GM04503 (cell line): ENCODE results near the gene STAT1.
A peak's percentile ranks its signal among the peaks of the same experiment; 100 is the strongest.
"Not testable (repeated sequence)": the region's sequence is repeated elsewhere in the genome, so short reads cannot be mapped to it uniquely, and the experiment has no call there.

ENCODE experiments used
- DNase-seq: peaks from one replicate; pipeline ENCODE4 v3.0.0-alpha.2; 2012; ENCODE audit warnings: low read depth

Gene STAT1

GRCh38 chr2:191006997-191007783 is 6.8 kb downstream of the STAT1 start:
- no peak for DNase-seq

- no peak for DNase-seq
Measured at GRCh38 chr2:191006297-191006696, 7.7 kb downstream of the STAT1 start.

DNA sequence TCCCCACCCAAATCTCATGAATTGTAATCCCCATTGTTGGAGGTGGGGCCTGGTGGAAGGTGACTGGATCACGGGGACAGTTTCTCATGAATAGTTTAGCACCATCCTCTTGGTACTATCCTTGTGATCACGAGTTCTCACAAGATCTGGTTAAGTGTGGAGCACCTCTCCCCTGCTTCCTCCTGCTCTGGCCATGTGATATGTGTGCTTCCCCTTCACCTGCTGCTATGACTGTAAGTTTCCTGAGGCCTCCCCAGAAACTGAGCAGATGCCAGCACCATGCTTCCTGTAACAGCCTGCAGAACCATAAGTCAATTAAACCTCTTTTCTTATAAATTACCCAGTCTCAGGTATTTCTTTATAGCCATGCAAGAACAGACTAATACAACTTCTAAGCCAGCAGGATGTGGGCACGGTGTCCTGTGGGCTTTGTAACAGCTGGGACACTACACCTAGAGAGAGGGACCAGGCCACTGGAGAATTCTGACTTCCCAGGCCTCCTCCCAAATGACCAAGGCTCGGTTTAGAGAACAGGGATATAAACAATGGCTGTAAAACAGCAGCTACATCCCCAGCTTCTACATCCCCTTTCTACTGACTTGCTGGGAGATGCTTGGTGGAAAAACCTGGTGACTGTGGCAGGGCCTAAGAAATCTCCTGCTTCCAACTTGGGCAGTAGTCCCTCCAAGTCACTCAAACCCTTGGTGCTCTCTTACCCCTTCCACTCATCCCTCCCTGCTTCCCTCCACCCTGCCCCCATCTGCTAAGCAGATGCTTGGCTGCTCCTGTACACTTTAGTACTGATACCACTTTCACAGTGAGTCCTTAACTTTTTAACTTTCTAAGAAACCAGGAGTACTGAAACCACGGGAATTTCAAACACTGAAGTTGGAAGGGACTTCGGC is 10.3 kb downstream of the STAT1 start:
- DNase-seq = no peak

DNA sequence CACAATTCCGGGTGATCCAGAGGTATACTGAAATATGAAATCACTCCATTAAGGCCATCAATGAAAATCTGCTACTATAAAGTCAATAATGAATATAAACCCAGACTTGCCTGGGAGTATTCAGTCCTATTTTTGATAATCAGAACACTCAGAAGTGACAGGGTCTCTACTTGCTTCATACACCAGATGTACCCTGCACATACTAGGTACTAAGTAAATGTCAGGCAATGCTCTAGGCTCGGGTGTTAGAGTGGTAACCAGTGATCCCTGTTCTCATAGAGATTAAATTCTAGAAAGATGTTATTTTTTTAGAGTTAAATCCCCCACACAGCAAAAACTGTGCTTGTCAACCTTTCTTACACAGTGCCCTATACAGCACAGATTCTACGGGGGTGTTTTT is 12.3 kb downstream of the STAT1 start:
- DNase-seq = no peak

- DNase-seq = no peak
Measured at GRCh38 chr2:191001032-191001431, 12.9 kb downstream of the STAT1 start.

- no peak for DNase-seq
Measured at GRCh38 chr2:190999949-191000665, 13.9 kb downstream of the STAT1 start.

DNA sequence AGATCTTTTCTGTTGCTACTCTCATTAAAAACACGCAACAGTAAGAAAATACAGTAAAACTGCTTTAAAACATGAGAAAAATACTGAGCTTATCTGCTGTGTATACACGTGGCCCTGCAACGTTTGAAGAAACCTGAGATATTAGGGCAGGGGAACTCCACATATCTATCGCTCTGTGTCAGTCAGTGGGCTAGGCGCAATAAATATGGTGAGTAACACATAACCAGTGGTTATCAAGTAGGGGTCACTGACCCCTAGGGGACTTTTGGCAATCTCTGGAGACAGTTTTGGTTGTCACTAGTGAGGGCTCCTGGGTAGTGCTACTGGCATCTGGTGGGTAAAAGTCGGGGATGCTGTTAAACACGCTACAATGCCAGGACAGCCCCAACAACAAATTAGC is 14.9 kb downstream of the STAT1 start:
- DNase-seq = no peak

GRCh38 chr2:190997526-190998113 is 16.4 kb downstream of the STAT1 start:
- DNase-seq = no peak

DNA sequence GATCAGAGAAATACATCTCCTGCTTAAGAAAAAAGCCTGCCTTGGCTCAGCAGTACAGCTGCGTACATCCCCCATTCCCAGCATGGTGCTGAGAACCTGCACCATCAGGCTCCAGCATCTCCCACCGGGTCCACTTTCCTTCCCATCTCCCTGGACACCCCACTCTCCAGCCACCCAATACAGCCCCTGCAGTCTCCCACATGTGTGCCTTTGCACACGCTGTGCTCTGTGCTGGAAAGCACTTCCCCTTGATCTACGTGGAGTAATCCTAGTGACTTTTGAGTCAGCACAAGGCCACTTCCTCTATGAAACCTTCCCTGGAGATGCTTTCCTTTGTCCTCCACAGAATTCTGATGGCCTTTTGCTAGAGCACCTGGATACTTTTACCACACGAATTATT is 17.0 kb downstream of the STAT1 start:
- DNase-seq = no peak

DNA sequence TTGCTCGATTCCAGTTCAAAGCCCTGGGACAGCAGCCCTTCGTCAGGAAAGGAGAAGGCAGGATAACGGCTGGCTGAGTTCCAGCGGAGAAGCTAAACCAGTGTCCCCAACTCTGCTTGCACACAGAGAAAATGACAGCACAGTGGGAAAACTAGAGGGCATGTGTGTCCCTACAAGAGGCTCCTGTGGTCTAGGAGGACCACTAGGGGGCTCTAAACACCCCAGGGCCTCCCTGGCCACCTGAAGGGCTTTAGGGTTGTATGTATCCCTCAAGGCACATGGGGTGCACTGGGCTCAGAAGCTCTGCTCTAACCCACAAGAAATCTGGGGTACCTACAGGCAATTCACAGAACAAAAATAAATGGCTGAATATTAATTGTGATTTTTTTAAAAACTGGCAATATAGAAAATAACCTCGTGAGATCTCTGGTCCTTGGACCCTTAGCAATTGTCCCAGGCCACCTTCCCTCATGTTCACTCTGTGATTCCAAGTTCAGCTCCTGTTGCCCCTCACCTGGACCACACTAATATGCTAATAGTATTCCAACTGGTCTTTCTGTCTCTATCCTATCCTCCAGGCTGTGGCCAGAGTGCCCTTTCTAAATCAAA is 17.5 kb downstream of the STAT1 start:
- no peak for DNase-seq

GRCh38 chr2:190995315-190995714 is 18.7 kb downstream of the STAT1 start:
- DNase-seq = not testable (repeated sequence)

- no peak for DNase-seq
Measured at GRCh38 chr2:190994148-190994547, 19.8 kb downstream of the STAT1 start.

- DNase-seq = no peak
Measured at GRCh38 chr2:190993292-190993643, 20.7 kb downstream of the STAT1 start.

GRCh38 chr2:190990132-190990531 is 23.8 kb downstream of the STAT1 start:
- DNase-seq = no peak

DNA sequence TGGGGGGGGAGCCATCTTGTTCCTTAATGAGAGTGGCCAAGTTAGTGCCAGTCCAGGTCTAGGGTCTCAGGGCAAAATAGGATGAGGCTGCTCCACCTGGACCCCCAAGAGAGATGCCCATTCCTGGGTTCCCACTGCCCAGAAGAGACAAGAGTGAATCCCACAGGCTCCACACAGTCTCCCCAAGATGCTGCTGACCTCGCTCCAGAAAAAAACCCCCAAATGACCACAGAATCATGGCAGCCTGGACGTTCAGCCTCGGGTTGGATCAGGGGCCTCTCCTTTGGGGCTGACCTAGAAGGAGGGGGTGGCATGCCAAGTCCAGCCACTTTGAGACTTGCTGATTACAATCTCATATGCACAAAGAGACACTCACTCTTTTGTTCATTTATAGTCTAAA is 25.1 kb downstream of the STAT1 start:
- DNase-seq = no peak

- DNase-seq = no peak
Measured at GRCh38 chr2:190987938-190988337, 26.0 kb downstream of the STAT1 start.

GRCh38 chr2:190987116-190987515 is 26.9 kb downstream of the STAT1 start:
- DNase-seq = no peak

DNA sequence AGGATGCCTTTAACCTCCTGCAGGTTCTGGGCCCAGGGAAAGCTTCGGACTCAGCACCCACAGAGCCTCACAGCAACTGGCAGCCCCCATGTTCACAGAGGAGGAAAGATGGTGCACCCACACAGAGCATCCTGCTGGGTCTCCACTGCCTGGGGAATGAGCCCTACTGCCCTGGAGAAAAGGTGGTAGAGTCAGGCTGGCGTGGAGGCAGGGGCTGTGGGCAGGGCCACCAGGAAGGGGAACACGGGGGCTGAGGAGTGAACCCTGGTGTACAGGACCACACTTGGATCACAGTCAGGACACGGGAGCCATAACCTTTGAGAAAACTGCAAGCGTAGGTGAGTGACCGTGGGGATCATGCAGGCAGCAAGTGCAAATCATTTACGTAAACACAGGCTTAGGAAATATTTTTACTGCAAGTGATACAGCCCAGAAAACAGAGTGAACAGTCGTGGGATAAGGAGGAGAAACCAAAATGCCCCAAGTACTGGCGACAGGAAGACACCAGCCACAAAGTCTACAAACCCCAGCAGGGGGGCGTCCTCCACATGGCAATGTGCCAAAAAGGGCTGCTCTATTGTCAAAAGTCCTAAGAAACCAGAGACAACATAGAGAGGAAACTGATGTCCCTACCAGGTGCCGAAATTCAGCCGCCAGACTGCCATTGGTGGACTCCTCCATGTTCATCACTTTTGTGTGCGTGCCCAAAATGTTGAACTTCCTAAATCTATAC is 27.6 kb downstream of the STAT1 start:
- DNase-seq = no peak

GRCh38 chr2:190984595-190984994 is 29.4 kb downstream of the STAT1 start:
- DNase-seq = peak; percentile 36

DNA sequence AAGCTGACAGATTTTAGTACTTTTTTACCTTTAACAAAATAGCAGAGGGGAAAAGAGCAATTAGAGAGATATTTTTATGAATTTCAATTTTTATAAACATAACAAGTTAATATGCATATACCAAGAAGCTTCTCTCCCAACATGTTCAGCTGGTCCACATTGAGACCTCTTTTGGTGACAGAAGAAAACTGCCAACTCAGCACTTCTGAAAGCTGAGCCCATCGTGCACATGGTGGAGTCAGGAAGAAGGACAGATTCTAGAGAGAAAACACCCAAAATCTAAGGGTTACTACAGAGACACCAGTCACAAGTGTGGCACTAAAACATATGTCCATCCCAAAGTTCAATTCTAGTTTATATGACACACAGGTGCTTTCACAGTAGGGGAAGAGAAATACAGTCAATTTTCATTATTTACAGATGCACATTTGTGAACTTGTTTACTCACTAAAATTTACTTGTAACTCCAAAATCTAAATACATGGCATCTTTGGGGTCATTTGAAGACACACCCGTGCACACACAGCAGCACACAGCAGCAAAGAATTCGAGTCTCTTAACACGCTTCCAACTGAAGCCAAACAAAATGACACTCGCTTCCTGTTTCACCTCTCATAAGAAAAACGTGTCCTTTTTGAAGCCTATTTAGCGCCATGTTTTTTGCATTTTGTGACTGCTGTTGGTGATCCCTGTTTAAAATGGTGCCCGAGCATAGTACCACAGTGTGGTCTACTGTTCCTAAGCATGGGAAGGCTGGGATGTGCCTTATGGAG is 31.5 kb downstream of the STAT1 start:
- DNase-seq = no peak
